Thyroid gland (tissue), 4 donors: ENCODE data around the gene ZNF423.

ENCODE experiments used
- CTCF ChIP-seq, 6 experiments: fragments of 200-600 bp in 3 of 6; fragments of 450-650 bp in 3 of 6; sonication (generic) in 3 of 6; IDR thresholded peaks; one replicate each; pipeline ENCODE4 v1.5.1; 2016 to 2019; ENCODE audit warnings: antibody characterized with exemption in 6 of 6, mild to moderate bottlenecking in 2 of 6, inconsistent platforms in 1 of 6, moderate library complexity in 1 of 6
- POLR2A ChIP-seq, 2 donors: fragments of 450-650 bp; IDR thresholded peaks; one replicate each; pipeline ENCODE4 v1.6.1; 2017; ENCODE audit warnings: antibody characterized with exemption in 2 of 2, mild to moderate bottlenecking in 2 of 2, moderate library complexity in 1 of 2

GRCh38 chr16:49465661-49466528 is 390.0 kb downstream of the ZNF423 start:
- TF ChIP-seq POLR2A (IDR thresholded peaks at IDR 0.05) (no peak), CTCF (IDR thresholded peaks at IDR 0.05) (no peak)
